HG03521 (cell line): ENCODE results near the gene TULP4.
"Not testable (repeated sequence)": the region's sequence is repeated elsewhere in the genome, so short reads cannot be mapped to it uniquely, and the experiment has no call there.

Experiments used
- ATAC-seq: cut with Tn5 transposase; IDR thresholded peaks from one replicate; pipeline ENCODE4 v1.9.1; 2021; ENCODE audit warnings: mild to moderate bottlenecking, moderate library complexity; ENCODE audit not compliant: unreplicated experiment

The TULP4 gene

DNA sequence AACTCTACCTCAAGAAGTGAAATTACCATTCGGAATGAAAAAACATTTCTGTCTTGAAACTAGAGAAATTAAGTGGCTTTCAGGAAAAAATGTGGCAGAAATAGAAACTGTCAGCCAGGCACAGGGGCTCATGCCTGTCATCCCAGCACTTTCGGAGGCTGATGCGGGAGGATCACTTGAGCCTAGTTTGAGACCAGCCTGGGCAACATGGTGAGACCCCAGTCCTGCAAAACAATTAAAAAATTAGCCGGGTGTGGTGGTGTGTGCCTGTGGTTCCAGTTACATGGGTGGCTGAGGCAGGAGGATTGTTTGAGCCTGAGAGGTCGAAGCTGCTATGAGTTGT, 240.5 kb downstream of the TULP4 start:
- no peak for ATAC-seq

DNA sequence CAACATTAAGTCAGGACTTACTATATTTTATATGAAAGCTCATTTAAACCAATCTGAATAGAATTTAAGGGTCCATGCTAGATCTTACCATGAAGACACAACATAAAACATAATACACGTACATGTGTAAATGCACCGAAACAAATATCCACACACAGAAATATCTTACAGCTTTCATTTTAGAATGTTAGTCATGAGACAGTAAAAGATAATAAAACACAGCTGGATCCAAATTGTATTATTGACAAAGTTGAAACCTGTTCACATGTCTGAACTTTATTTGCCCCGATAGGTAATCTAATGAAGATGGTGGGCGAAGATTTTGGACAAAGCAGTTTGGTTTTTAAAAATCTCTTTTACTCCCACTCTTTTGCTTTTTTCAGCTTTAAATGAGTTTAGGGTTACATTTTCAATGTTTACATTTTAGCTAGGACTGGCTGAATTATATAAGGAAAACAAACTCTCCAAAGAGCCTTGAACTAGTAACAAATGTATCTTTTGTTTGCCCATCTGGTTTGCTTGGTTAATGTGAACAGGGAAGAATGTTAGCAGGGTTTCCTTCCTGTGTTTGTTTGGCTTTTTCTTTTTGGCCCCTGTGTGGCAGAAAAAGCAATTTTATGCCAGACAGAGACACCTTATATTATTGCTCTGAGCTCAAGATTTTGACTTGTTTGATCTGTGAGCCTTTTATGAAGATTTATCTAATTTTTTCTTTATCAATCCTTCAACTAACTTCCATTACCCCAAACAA, 242.5 kb downstream of the TULP4 start:
- ATAC-seq: no peak

DNA sequence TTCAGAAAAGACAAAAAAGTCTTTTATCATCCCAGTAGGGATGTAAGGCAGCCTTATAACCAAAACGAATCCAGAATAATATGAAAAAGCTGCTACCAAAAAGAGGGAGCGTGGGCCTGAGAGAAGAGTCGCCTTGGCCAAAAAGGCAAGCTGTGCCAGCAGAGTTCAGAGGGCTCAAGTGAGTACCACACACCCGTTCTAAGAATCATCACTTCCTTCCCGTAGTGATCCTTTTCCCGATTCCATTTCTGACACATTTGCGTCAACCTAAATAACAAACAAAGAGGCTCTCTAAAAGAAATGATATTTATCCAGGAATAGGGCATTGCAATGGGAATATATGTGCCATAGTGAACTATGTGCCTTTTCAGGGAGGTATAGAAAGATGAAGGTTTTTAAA, 243.8 kb downstream of the TULP4 start:
- ATAC-seq: no peak

DNA sequence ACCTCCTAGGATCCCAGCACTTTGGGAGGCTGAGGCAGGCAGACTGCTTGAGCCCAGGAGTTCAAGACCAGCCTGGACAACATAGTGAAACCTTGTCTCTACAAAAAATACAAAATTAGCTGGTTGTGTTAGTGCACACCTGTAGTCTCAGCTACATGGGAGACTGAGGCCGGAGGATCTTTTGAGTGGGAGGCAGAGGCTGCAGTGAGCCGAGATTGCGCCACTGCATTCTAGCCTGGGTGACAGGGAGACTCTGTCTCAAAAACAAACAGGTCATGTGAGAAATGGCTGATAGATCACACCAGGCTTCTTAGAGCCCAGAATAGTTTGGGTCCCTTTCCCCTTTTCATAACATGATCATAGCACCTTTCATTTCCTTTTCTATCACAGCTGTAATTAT, 244.8 kb downstream of the TULP4 start:
- ATAC-seq: not testable (repeated sequence)

DNA sequence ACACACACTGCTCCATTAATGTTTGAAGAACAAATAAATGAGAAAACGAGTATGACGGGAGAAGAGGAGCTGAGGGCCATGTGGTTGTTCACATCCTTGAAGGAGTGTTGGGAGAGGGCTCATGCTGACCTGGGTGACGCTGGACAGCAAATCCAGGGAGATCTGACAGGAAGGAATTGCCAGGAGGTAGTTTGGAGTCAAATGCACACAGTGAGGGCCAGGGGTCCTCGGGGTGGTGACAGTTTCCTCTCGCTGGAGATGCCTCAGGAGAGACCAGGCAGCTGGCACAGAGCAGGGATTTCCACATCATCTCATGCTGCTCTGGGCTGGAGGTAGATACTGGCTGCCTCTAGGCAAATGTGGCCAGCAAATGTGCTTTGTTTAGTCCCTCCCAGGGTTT, 245.7 kb downstream of the TULP4 start:
- ATAC-seq: no peak

DNA sequence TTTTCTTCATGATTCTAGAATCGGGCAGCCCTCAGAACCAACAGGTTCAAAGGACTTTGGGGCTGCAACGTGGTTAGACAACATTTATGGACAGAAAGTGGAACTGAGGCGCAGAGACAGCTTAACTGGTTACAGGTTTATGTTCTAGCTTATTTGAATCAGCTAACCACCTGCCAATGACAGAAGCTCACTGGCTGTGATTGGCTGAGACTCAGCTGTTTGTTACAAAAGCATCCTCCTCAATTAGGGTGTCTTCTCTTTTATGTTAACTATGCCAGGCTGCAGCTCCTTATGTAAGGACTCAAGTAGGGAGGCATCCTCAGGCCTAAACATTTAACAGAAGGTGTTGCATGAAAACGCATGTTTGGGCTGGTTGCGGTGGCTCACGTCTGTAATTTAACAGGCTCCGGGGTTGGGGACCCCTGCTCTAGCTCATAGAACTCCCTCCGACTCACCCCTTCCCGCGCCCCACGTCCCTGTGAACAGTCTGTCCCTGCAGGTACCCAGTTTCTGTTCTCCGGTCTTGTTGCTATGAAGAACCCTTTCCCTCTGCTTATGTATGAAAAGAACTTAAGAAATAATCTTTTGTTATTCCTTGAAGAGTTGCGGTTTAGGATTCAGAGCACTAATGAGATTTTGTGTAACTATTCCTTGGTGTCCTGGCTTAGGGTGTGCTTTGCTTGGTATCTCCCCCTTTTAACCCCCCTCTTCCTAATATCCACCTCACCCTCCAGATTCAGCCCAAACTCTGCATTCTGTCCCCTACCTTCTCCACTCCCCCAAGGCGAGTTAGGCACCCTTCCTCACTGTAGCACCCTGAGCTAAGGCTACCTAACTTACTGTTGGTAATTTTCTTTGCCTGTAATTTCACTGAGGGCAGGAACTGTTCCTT, 246.4 kb downstream of the TULP4 start:
- no peak for ATAC-seq

DNA sequence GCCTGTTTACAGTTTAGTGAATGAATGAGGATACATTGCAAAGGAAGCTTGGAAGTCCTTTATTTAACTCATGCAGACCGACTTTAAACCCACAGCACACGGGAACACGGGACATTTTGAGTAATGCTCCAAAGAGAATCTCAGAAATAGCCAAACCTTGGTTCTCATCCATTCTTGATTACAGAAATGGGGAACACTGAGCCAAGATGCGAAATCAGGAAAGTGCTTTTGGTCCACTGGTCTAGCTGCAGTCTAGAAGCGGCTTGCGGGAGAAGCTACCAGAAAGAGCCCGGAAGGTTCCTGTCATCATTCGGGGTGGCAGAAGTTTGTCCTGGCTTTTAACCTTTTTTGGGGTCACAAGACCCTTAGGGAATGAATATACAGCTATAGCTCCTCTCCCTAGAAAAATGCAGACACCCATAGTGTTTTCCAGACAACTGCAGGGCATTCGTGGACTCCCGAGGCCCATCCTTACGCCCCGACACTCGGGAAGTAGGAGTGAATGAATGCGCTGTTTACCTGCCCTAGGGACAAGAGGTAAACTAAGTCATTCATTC, 247.2 kb downstream of the TULP4 start:
- no peak for ATAC-seq

DNA sequence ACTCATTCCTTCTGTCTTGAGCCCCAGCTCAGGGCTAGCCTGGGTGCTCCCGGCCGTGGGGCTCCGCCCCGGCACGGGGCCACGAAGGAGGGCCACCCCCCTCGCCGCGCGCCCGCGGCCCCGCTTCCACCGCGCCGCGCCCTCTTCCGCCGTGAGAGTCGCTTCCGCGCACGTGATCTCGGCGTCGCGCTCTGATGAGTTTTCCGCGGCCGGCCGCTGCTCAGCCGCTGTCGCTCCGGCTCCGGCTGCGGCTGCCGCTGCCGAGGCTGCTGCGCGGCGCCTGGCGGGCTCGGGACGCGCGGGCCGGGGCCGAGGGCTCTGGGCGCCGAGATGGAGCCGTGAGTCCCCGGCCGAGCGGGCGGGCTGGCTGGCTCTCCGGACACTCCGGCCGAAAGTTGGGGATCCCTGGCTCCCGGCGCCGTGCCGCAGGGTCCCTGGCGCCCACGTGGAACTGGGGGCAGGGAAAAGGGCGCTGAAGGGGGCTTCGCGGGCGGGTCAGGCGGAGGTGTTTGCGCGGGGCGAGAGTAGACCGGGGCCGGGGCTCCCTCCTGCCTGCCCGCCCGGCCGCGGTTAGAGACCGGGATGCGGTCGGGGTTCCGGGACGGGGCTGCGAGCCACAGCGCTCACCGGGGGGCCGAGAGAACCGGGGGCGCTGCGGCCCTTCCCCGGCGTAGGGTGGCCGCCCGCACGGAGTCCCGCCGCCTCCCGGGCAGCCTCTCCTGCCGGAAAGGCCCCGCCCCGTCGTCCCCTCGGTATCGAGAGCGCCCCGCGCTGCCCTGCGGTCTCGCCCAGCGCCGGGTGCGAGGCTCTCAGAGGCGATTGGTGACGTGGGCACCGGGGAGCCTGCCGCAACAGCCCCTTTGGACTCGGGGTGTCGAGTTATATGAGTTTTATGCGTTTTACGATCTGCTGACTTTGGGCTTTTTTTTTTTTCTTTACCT, 247.9 kb downstream of the TULP4 start, which contains the start of gene TMEM181:
TMEM181 (plus strand) TSS at position 197 of the 941 bp plus-strand sequence; CDS start at position 331, 134 bp downstream.
- peak; percentile 88 for ATAC-seq

DNA sequence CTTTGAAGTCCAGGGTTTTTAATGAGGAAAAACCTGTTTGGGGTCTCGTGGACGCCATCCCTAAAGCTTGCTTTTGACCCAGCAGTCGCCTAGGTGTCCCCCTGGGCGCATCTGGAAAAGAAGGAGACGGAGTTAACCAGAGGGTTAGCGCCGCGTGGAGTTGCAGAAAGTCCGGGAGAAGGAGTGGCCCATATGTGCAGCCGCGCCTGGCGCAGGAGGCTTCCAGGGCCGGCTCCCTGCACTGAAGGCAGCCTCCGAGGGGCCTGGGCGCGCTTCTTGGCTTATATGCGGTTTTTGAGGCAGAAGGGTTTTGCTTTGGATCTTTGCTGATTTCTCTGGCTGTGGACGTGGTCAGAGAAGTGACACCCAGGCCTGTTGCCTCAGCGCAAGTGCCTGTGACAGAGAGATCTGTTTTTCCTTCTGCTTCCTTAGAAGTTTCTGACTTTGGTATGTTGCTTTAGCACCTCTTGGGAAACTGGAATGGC, 248.6 kb downstream of the TULP4 start:
- ATAC-seq: no peak
